Measurements from ENCODE around the gene BTBD9.

DNA sequence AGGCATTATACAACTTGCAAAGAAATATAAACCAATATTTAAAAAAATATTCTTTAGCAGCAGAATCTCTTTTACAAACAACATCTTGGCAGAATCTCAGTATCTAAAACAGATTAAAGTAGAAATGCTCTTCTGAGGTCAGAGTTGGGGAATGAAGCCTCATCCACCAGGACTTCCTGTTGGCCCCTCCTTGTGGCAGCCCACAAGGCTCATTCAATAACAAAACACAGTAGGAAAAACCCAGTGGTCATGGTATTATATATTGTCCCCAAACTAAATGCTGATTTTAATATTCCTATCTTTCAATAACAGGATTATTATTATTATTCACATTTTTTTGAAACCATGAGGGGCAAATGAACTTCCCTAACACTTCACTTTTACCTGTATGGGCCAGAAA, 368.6 kb downstream of the BTBD9 start:
- TF ChIP-seq, protein P1, sequence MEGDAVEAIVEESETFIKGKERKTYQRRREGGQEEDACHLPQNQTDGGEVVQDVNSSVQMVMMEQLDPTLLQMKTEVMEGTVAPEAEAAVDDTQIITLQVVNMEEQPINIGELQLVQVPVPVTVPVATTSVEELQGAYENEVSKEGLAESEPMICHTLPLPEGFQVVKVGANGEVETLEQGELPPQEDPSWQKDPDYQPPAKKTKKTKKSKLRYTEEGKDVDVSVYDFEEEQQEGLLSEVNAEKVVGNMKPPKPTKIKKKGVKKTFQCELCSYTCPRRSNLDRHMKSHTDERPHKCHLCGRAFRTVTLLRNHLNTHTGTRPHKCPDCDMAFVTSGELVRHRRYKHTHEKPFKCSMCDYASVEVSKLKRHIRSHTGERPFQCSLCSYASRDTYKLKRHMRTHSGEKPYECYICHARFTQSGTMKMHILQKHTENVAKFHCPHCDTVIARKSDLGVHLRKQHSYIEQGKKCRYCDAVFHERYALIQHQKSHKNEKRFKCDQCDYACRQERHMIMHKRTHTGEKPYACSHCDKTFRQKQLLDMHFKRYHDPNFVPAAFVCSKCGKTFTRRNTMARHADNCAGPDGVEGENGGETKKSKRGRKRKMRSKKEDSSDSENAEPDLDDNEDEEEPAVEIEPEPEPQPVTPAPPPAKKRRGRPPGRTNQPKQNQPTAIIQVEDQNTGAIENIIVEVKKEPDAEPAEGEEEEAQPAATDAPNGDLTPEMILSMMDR (IDR thresholded peaks at IDR 0.05; ENCODE audit: poor library complexity): no peak
- no peak for TF ChIP-seq EZH2 (IDR thresholded peaks at IDR 0.05; ENCODE audit: borderline replicate concordance)
- no peak for TF ChIP-seq EZH2phosphoT487 (IDR thresholded peaks at IDR 0.05; ENCODE audit: low read depth, severe bottlenecking, unreplicated experiment)

Measured in hepatocyte (in vitro differentiated cells).